ENCODE results near the gene DEFB124. TPM values are rescaled to one million over a fixed set of nuclear protein-coding genes. Genes with fewer than 3 reads are reported as not detected.
"Not testable (repeated sequence)": the region's sequence is repeated elsewhere in the genome, so short reads cannot be mapped to it uniquely, and the experiment has no call there.

Gene DEFB124
- total RNA-seq, 4 donors from 2014 or later: not detected

DNA sequence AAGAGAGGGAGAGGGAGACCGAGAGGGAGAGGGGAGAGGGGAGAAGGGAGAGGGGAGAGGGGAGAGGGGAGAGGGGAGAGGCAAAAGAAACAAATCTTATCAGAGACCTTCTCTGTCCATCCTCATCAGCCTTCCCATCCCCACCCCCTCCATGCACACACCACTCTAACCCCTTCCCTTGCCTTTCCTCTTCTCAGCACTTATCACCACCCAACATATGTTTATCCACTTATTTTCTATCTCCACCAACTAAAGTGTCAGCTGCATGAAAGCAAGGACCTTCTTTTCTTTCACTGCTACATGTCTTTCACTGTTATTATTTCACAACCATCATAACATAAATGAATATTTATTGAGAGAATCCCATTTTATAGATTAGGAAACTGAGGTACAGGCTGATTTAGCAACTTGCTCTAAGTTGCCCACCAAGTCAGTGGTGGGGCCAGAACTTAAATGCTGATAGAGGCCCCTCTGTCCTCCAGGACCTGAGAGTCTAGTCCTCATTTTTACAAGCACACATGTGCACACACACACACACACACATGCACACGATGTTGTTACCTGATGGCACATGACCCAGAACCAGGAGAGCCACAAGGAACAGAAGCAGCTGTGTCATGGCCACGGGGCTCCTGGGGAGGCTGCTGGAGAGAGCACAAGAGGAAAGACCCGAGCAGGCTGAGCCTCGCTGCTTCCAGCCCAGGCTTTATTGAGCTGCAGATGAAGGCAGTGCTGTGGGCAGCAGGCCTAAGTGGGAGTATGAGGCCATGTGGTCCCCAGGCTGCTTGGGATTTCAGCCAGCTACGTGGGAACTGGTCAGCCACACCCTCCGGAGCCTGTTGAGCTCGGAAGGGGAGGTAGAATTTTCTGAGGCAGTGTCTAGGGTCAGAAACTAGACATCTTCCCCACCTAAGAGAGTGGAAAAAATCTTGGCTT lies 2.3 kb downstream of the DEFB124 start:
- in situ Hi-C loops (cut with MboI; ENCODE audit: low pct_ligation_motif_present in 1 of 4, low pct_unique_long_range_greater_than_20kb in 1 of 4, low sequenced_read_pairs in 3 of 4) (no loop called here), intact Hi-C loops (cut with DNase I; ENCODE audit: low total_unique reads) (no loop called here)
- 58% methylated on average over 8 of the region's 8 CpGs; no CpG with 5 or more reads in 1 of the 2 donors for WGBS, 2 donors (ENCODE audit: low coverage in 1 of 2)
- no peaks in the 10 kb centered on the region for H3K36me3 ChIP-seq
- H3K4me1 ChIP-seq: peaks cover 0 to 10% (median 3%) of the 10 kb centered on the region in 4 donors
- no peak overlapping the region for H3K27ac ChIP-seq
- H3K27me3 ChIP-seq: peaks cover 21% of the 10 kb centered on the region
- no peaks in the 10 kb centered on the region for H3K9me3 ChIP-seq
- no peak for DNase-seq
- TF ChIP-seq POLR2AphosphoS5 (IDR thresholded peaks at IDR 0.05) (no peak), POLR2A (IDR thresholded peaks at IDR 0.05) (no peak), CTCF (IDR thresholded peaks at IDR 0.05) (no peak), EP300 (IDR thresholded peaks at IDR 0.05; ENCODE audit: low read depth) (no peak)
- H3K4me3 ChIP-seq: no peak overlapping the region

DNA sequence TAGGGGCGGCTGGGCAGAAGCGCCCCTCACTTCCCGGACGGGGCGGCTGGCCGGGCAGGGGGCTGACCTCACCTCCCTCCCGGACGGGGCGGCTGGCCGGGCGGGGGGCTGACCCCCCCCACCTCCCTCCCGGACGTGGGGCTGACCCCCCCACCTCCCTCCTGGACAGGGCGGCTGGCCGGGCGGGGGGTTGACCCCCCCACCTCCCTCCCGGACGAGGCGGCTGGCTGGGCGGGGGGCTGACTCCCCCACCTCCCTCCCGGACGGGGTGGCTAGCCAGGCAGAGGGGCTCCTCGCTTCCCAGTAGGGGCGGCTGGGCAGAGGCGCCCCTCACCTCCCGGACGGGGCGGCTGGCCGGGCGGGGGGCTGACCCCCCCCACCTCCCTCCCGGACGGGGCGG lies 4.0 kb downstream of the DEFB124 start:
- intact Hi-C loops (cut with DNase I; ENCODE audit: low total_unique reads); H3K36me3 ChIP-seq; H3K9me3 ChIP-seq; DNase-seq; H3K4me3 ChIP-seq; in situ Hi-C loops (cut with MboI; ENCODE audit: low pct_ligation_motif_present in 1 of 4, low pct_unique_long_range_greater_than_20kb in 1 of 4, low sequenced_read_pairs in 3 of 4); H3K27ac ChIP-seq: not testable (repeated sequence)
- no CpG with 5 or more reads among the region's 33 CpGs for WGBS, 2 donors (ENCODE audit: low coverage in 1 of 2)
- peaks cover 13% of the 10 kb centered on the region for H3K27me3 ChIP-seq
- peaks cover 0 to 10% (median 3%) of the 10 kb centered on the region in 4 donors for H3K4me1 ChIP-seq

GRCh38 chr20:31454361-31454760 lies 20.6 kb downstream of the DEFB124 start:
- no peak overlapping the region for H3K4me3 ChIP-seq
- in situ Hi-C loops (cut with MboI; ENCODE audit: low pct_ligation_motif_present in 1 of 4, low pct_unique_long_range_greater_than_20kb in 1 of 4, low sequenced_read_pairs in 3 of 4): no loop called here
- no peaks in the 10 kb centered on the region for H3K36me3 ChIP-seq
- intact Hi-C loops (cut with DNase I; ENCODE audit: low total_unique reads): no loop called here
- no peaks in the 10 kb centered on the region for H3K9me3 ChIP-seq
- no peak overlapping the region for H3K27ac ChIP-seq
- peaks cover 10% of the 10 kb centered on the region for H3K27me3 ChIP-seq
- 92 to 100% methylated on average over 1 of the region's 1 CpG for WGBS, 2 donors (ENCODE audit: low coverage in 1 of 2)
- TF ChIP-seq CTCF (IDR thresholded peaks at IDR 0.05) (no peak), POLR2AphosphoS5 (IDR thresholded peaks at IDR 0.05) (no peak), POLR2A (IDR thresholded peaks at IDR 0.05) (no peak), EP300 (IDR thresholded peaks at IDR 0.05; ENCODE audit: low read depth) (no peak)
- H3K4me1 ChIP-seq: no peaks in the 10 kb centered on the region
- DNase-seq: no peak

DNA sequence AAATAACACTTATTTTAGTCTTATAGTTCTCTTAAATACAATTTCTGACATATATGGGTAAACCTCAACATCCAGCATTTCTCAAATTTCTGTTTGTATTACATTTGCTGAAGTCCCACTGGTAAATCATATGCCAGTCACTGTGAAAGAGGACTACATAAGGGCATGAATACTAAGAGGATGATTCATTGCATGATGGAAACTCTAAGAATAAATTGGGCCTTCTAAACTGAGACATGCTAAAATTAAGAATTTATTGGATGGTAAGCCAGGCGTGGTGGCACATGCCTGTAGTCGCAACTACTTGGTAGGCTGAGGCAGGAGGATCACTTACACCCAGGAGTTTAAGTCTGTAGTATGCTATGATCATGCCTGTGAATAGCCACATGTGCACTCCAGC lies 22.4 kb downstream of the DEFB124 start:
- in situ Hi-C loops (cut with MboI; ENCODE audit: low pct_ligation_motif_present in 1 of 4, low pct_unique_long_range_greater_than_20kb in 1 of 4, low sequenced_read_pairs in 3 of 4) (no loop called here), intact Hi-C loops (cut with DNase I; ENCODE audit: low total_unique reads) (no loop called here)
- no peak for DNase-seq
- Histone ChIP-seq H3K27ac (no peak overlapping the region), H3K4me3 (no peak overlapping the region), H3K36me3 (no peaks in the 10 kb centered on the region), H3K27me3 (peaks cover 4% of the 10 kb centered on the region), H3K4me1 (no peaks in the 10 kb centered on the region), H3K9me3 (no peaks in the 10 kb centered on the region)
- 76 to 87% methylated on average over 2 of the region's 2 CpGs for WGBS, 2 donors (ENCODE audit: low coverage in 1 of 2)
- TF ChIP-seq CTCF (IDR thresholded peaks at IDR 0.05): no peak
- TF ChIP-seq POLR2A (IDR thresholded peaks at IDR 0.05): no peak
- TF ChIP-seq EP300 (IDR thresholded peaks at IDR 0.05; ENCODE audit: low read depth): no peak
- TF ChIP-seq POLR2AphosphoS5 (IDR thresholded peaks at IDR 0.05): no peak

All from transverse colon (tissue), 4 donors.